SU-DHL-6 (cell line): Measurements from ENCODE around the gene CEP128.

Experiments used
- CTCF ChIP-seq: fragments of 200-600 bp; sonication (generic); IDR thresholded peaks from one replicate; pipeline ENCODE4 v1.5.1; 2017; ENCODE audit warnings: antibody characterized with exemption, mild to moderate bottlenecking, low read length, moderate library complexity; ENCODE audit not compliant: insufficient read depth, poor library complexity, severe bottlenecking
- EZH2phosphoT487 ChIP-seq: fragments of 200-600 bp; sonication (generic), shearing (Covaris generic); conservative IDR thresholded peaks from 2 replicates; pipeline ENCODE4 v1.6.1; 2018; ENCODE audit warnings: mild to moderate bottlenecking, antibody characterized with exemption, low read length, moderate library complexity, mixed read lengths

- TF ChIP-seq CTCF (no peak), EZH2phosphoT487 (no peak)
Observed at GRCh38 chr14:80726211-80726610, 215.3 kb downstream of the CEP128 start.
